Neural progenitor cell (in vitro differentiated cells): Measurements from ENCODE around the gene ABLIM2. TPM values are rescaled to one million over a fixed set of nuclear protein-coding genes. Genes with fewer than 3 reads are reported as not detected.

Experiments
- DNase-seq: peaks from one replicate; pipeline ENCODE4 v3.0.0-alpha.2; 2016; ENCODE audit warnings: low spot score
- H2AFZ ChIP-seq: fragments of 200-600 bp; sonication (generic); replicated peaks from 2 replicates; pipeline ENCODE4 v1.6.1; 2016; ENCODE audit warnings: antibody characterized with exemption
- H3F3A ChIP-seq: fragments of 200-600 bp; sonication (generic); 2 replicates; pipeline ENCODE4 v1.6.1; 2016; ENCODE audit warnings: antibody characterized with exemption, low read depth
- H3K27ac ChIP-seq: fragments of 200-600 bp; sonication (generic); 2 replicates; pipeline ENCODE4 v1.5.1; 2016; ENCODE audit warnings: mild to moderate bottlenecking
- H3K27me3 ChIP-seq: fragments of 200-600 bp; sonication (generic); 2 replicates; pipeline ENCODE4 v1.6.1; 2016; ENCODE audit warnings: mild to moderate bottlenecking, moderate library complexity
- H3K36me3 ChIP-seq: fragments of 200-600 bp; sonication (generic); 2 replicates; pipeline ENCODE4 v1.5.1; 2016
- H3K4me1 ChIP-seq: fragments of 200-600 bp; sonication (generic); 2 replicates; pipeline ENCODE4 v1.6.1; 2016; ENCODE audit warnings: mixed run types
- H3K4me2 ChIP-seq: fragments of 200-600 bp; sonication (generic); 2 replicates; pipeline ENCODE4 v1.6.1; 2016
- H3K4me3 ChIP-seq: fragments of 200-600 bp; sonication (generic); 2 replicates; pipeline ENCODE4 v1.5.1; 2016
- H3K79me2 ChIP-seq: fragments of 200-600 bp; sonication (generic); 2 replicates; pipeline ENCODE4 v1.6.1; 2016; ENCODE audit warnings: low read depth
- H3K9ac ChIP-seq: fragments of 200-600 bp; sonication (generic); 2 replicates; pipeline ENCODE4 v1.6.1; 2016
- H3K9me3 ChIP-seq: fragments of 200-600 bp; sonication (generic); 2 replicates; pipeline ENCODE4 v1.5.1; 2016; ENCODE audit warnings: low read depth
- H4K20me1 ChIP-seq: fragments of 200-600 bp; sonication (generic); 2 replicates; pipeline ENCODE4 v1.6.1; 2016; ENCODE audit warnings: low read depth
- H3K27ac Mint-ChIP-seq: 3 replicates; pipeline ENCODE4 v1.8.0; 2021; ENCODE audit warnings: mixed read lengths
- H3K27me3 Mint-ChIP-seq: 2 replicates; pipeline ENCODE4 v1.8.0; 2022; ENCODE audit warnings: low read depth, mild to moderate bottlenecking, inconsistent platforms, moderate library complexity, mixed read lengths; ENCODE audit not compliant: insufficient read depth
- H3K36me3 Mint-ChIP-seq: 3 replicates; pipeline ENCODE4 v1.8.0; 2021; ENCODE audit warnings: mixed read lengths
- H3K4me1 Mint-ChIP-seq: 3 replicates; pipeline ENCODE4 v1.8.0; 2021; ENCODE audit warnings: mixed read lengths
- H3K4me3 Mint-ChIP-seq: 3 replicates; pipeline ENCODE4 v1.8.0; 2021; ENCODE audit warnings: mild to moderate bottlenecking, moderate library complexity, mixed read lengths
- H3K9me3 Mint-ChIP-seq: 3 replicates; pipeline ENCODE4 v1.8.0; 2020; ENCODE audit warnings: mixed read lengths
- CTCF ChIP-seq: fragments of 200-600 bp; sonication (generic); IDR thresholded peaks from 2 replicates; pipeline ENCODE4 v1.5.1; 2017; ENCODE audit warnings: antibody characterized with exemption, mild to moderate bottlenecking
- EZH2 ChIP-seq: fragments of 200-600 bp; sonication (generic); IDR thresholded peaks from 2 replicates; pipeline ENCODE4 v1.6.1; 2017; ENCODE audit warnings: antibody characterized with exemption, mild to moderate bottlenecking, moderate library complexity
- EZH2phosphoT487 ChIP-seq: fragments of 200-600 bp; sonication (generic); IDR thresholded peaks from 2 replicates; pipeline ENCODE4 v1.6.1; 2017; ENCODE audit warnings: antibody characterized with exemption
- total RNA-seq: library from RNA; depleted of rRNA; stranded (reverse); fragments of >200 nt; gene quantifications from 2 replicates; pipeline ENCODE4 v1.2.3, GENCODE V29; 2015; ENCODE audit warnings: low replicate concordance

ABLIM2 gene
- total RNA-seq, 1 donor from 2014 or later: 0.24 TPM

GRCh38 chr4:8149664-8150063 lies 8.9 kb downstream of the ABLIM2 start:
- Histone ChIP-seq H3K4me3 (no peak overlapping the region), H3K36me3 (no peaks in the 10 kb centered on the region), H3K4me2 (no peak overlapping the region), H3K9ac (no peak overlapping the region), H2AFZ (no peak overlapping the region), H3K27ac (no peak overlapping the region), H3K79me2 (no peaks in the 10 kb centered on the region), H3F3A (no peaks in the 10 kb centered on the region), H3K4me1 (peaks cover 3% of the 10 kb centered on the region), H4K20me1 (no peaks in the 10 kb centered on the region), H3K9me3 (no peaks in the 10 kb centered on the region), H3K27me3 (peaks cover 3% of the 10 kb centered on the region)
- Mint-ChIP-seq H3K4me3 (no peak overlapping the region), H3K27ac (no peak overlapping the region), H3K4me1 (peaks cover 22% of the 10 kb centered on the region), H3K36me3 (no peaks in the 10 kb centered on the region), H3K27me3 (peaks cover 9% of the 10 kb centered on the region), H3K9me3 (no peaks in the 10 kb centered on the region)
- no peak for DNase-seq
- TF ChIP-seq EZH2: no peak
- no peak for TF ChIP-seq EZH2phosphoT487
- no peak for TF ChIP-seq CTCF

GRCh38 chr4:8148785-8149435 lies 9.7 kb downstream of the ABLIM2 start:
- Histone ChIP-seq H3K27ac (no peak overlapping the region), H3K4me2 (no peak overlapping the region), H3K9ac (no peak overlapping the region), H3K36me3 (no peaks in the 10 kb centered on the region), H3K79me2 (no peaks in the 10 kb centered on the region), H3K4me1 (peaks cover 10% of the 10 kb centered on the region), H4K20me1 (no peaks in the 10 kb centered on the region), H3K4me3 (no peak overlapping the region), H2AFZ (no peak overlapping the region), H3K27me3 (peaks cover 4% of the 10 kb centered on the region), H3K9me3 (no peaks in the 10 kb centered on the region), H3F3A (no peaks in the 10 kb centered on the region)
- no peaks in the 10 kb centered on the region for H3K36me3 Mint-ChIP-seq
- TF ChIP-seq EZH2 (no peak), EZH2phosphoT487 (no peak), CTCF (no peak)
- H3K4me3 Mint-ChIP-seq: no peak overlapping the region
- H3K27me3 Mint-ChIP-seq: peaks cover 12% of the 10 kb centered on the region
- H3K27ac Mint-ChIP-seq: no peak overlapping the region
- DNase-seq: no peak
- peaks cover 28% of the 10 kb centered on the region for H3K4me1 Mint-ChIP-seq
- H3K9me3 Mint-ChIP-seq: no peaks in the 10 kb centered on the region

GRCh38 chr4:8148159-8148558 lies 10.5 kb downstream of the ABLIM2 start:
- H4K20me1 ChIP-seq: no peaks in the 10 kb centered on the region
- Mint-ChIP-seq H3K4me3 (no peak overlapping the region), H3K4me1 (peaks cover 31% of the 10 kb centered on the region), H3K36me3 (no peaks in the 10 kb centered on the region), H3K27me3 (peaks cover 12% of the 10 kb centered on the region), H3K9me3 (no peaks in the 10 kb centered on the region), H3K27ac (no peak overlapping the region)
- H3K9me3 ChIP-seq: no peaks in the 10 kb centered on the region
- H3K4me2 ChIP-seq: no peak overlapping the region
- H3K79me2 ChIP-seq: no peaks in the 10 kb centered on the region
- H3K27ac ChIP-seq: no peak overlapping the region
- no peak overlapping the region for H2AFZ ChIP-seq
- H3K4me1 ChIP-seq: peaks cover 12% of the 10 kb centered on the region
- no peak for TF ChIP-seq EZH2
- peaks cover 7% of the 10 kb centered on the region for H3K27me3 ChIP-seq
- no peak overlapping the region for H3K4me3 ChIP-seq
- no peaks in the 10 kb centered on the region for H3K36me3 ChIP-seq
- no peaks in the 10 kb centered on the region for H3F3A ChIP-seq
- H3K9ac ChIP-seq: no peak overlapping the region
- DNase-seq: no peak

- Histone ChIP-seq H3K9me3 (no peaks in the 10 kb centered on the region), H2AFZ (no peak overlapping the region), H3K27me3 (peaks cover 7% of the 10 kb centered on the region), H3K36me3 (no peaks in the 10 kb centered on the region), H3K4me2 (no peak overlapping the region), H3F3A (no peaks in the 10 kb centered on the region), H4K20me1 (no peaks in the 10 kb centered on the region), H3K9ac (no peak overlapping the region), H3K4me3 (no peak overlapping the region), H3K4me1 (peaks cover 12% of the 10 kb centered on the region), H3K79me2 (no peaks in the 10 kb centered on the region), H3K27ac (no peak overlapping the region)
- DNase-seq: no peak
- peaks cover 13% of the 10 kb centered on the region for H3K27me3 Mint-ChIP-seq
- no peak overlapping the region for H3K27ac Mint-ChIP-seq
- TF ChIP-seq CTCF (no peak), EZH2 (no peak), EZH2phosphoT487 (no peak)
- no peaks in the 10 kb centered on the region for H3K36me3 Mint-ChIP-seq
- no peaks in the 10 kb centered on the region for H3K9me3 Mint-ChIP-seq
- peaks cover 31% of the 10 kb centered on the region for H3K4me1 Mint-ChIP-seq
- no peak overlapping the region for H3K4me3 Mint-ChIP-seq
Measured at GRCh38 chr4:8147231-8147970, 11.2 kb downstream of the ABLIM2 start.
